Stimulated activated naive CD4-positive, alpha-beta T cell treated with Interleukin-2 at 50 U/mL for 16 hours (primary cell): Measurements from ENCODE around the gene ZNF446.
"Not testable (repeated sequence)": the region's sequence is repeated elsewhere in the genome, so short reads cannot be mapped to it uniquely, and the experiment has no call there.

Experiments used
- DNase-seq: peaks from one replicate; lab custom pipeline; 2025; lab: John Stamatoyannopoulos, UW

The ZNF446 gene

GRCh38 chr19:58500242-58500641 is 24.1 kb downstream of the ZNF446 start:
- DNase-seq = no peak

- DNase-seq = not testable (repeated sequence)
Observed at GRCh38 chr19:58507602-58508223, 31.6 kb downstream of the ZNF446 start.

GRCh38 chr19:58509731-58510083 is 33.6 kb downstream of the ZNF446 start:
- DNase-seq = no peak

- no peak for DNase-seq
Observed at GRCh38 chr19:58510084-58510862, 34.1 kb downstream of the ZNF446 start.

- DNase-seq = no peak
Observed at GRCh38 chr19:58511353-58512208, 35.4 kb downstream of the ZNF446 start, which contains the start of gene SLC27A5. TSS of gene SLC27A5 (minus strand) at chr19:58511992. CDS start at chr19:58511955, 37 bp downstream.

- DNase-seq = no peak
Observed at GRCh38 chr19:58513213-58513693, 37.1 kb downstream of the ZNF446 start.

GRCh38 chr19:58513694-58514563 is 37.8 kb downstream of the ZNF446 start:
- peak; percentile 92 for DNase-seq

- no peak for DNase-seq
Observed at GRCh38 chr19:58514564-58515022, 38.4 kb downstream of the ZNF446 start.

- no peak for DNase-seq
Observed at GRCh38 chr19:58515259-58515658, 39.1 kb downstream of the ZNF446 start.

GRCh38 chr19:58516246-58516836 is 40.2 kb downstream of the ZNF446 start:
- no peak for DNase-seq

GRCh38 chr19:58516964-58517833 is 41.0 kb downstream of the ZNF446 start:
- no peak for DNase-seq

- no peak for DNase-seq
Observed at GRCh38 chr19:58518256-58519086, 42.3 kb downstream of the ZNF446 start.

GRCh38 chr19:58519087-58519354 is 42.9 kb downstream of the ZNF446 start:
- DNase-seq = peak; percentile 31

GRCh38 chr19:58519355-58520256 is 43.5 kb downstream of the ZNF446 start, which contains the start of gene ZBTB45:
TSS of gene ZBTB45 (minus strand) at chr19:58519810. CDS start at chr19:58517673, 2,137 bp downstream.
- DNase-seq = peak; percentile 96

GRCh38 chr19:58520257-58520599 is 44.1 kb downstream of the ZNF446 start:
- DNase-seq = no peak

- DNase-seq = no peak
Observed at GRCh38 chr19:58521651-58522050, 45.5 kb downstream of the ZNF446 start.

GRCh38 chr19:58522709-58523108 is 46.6 kb downstream of the ZNF446 start:
- no peak for DNase-seq

GRCh38 chr19:58529405-58529804 is 53.3 kb downstream of the ZNF446 start:
- DNase-seq = no peak
